ENCODE data around the gene TEC.

The TEC gene

GRCh38 chr4:48149827-48150370 is 119.7 kb downstream of the TEC start:
- Histone ChIP-seq H3K4me1 (ENCODE audit: insufficient read depth, low read length) (peaks cover 5% of the 10 kb centered on the region), H3K9ac (ENCODE audit: low read depth, low read length) (no peak overlapping the region), H3K4me3 (ENCODE audit: low read length) (no peak overlapping the region), H3K27ac (ENCODE audit: low read length) (no peak overlapping the region), H3K27me3 (ENCODE audit: insufficient read depth, low read length) (no peaks in the 10 kb centered on the region), H3K9me3 (ENCODE audit: insufficient read depth, low read depth, low read length) (peaks cover 12% of the 10 kb centered on the region; the same call in 1 of the 2 replicates), H3K36me3 (ENCODE audit: insufficient read depth, low read depth, low read length) (0 out of 2 replicates have a peak, but pooled peaks cover 2% of the 10 kb centered on the region)

GRCh38 chr4:48147621-48148020 is 122.0 kb downstream of the TEC start:
- no peak overlapping the region for H3K4me3 ChIP-seq (ENCODE audit: low read length)
- no peaks in the 10 kb centered on the region for H3K36me3 ChIP-seq (ENCODE audit: insufficient read depth, low read depth, low read length)
- H3K27ac ChIP-seq (ENCODE audit: low read length): no peak overlapping the region
- no peak overlapping the region for H3K9ac ChIP-seq (ENCODE audit: low read depth, low read length)
- H3K4me1 ChIP-seq (ENCODE audit: insufficient read depth, low read length): peaks cover 5% of the 10 kb centered on the region
- no peaks in the 10 kb centered on the region for H3K9me3 ChIP-seq (ENCODE audit: insufficient read depth, low read depth, low read length)
- H3K27me3 ChIP-seq (ENCODE audit: insufficient read depth, low read length): no peaks in the 10 kb centered on the region

GRCh38 chr4:48141048-48141447 is 128.6 kb downstream of the TEC start:
- Histone ChIP-seq H3K36me3 (ENCODE audit: insufficient read depth, low read depth, low read length) (no peaks in the 10 kb centered on the region), H3K4me1 (ENCODE audit: insufficient read depth, low read length) (no peaks in the 10 kb centered on the region), H3K27ac (ENCODE audit: low read length) (no peak overlapping the region), H3K9me3 (ENCODE audit: insufficient read depth, low read depth, low read length) (no peaks in the 10 kb centered on the region), H3K9ac (ENCODE audit: low read depth, low read length) (no peak overlapping the region), H3K4me3 (ENCODE audit: low read length) (no peak overlapping the region), H3K27me3 (ENCODE audit: insufficient read depth, low read length) (no peaks in the 10 kb centered on the region)

- Histone ChIP-seq H3K27ac (ENCODE audit: low read length) (no peak overlapping the region), H3K4me3 (ENCODE audit: low read length) (no peak overlapping the region), H3K9ac (ENCODE audit: low read depth, low read length) (no peak overlapping the region), H3K4me1 (ENCODE audit: insufficient read depth, low read length) (no peaks in the 10 kb centered on the region), H3K27me3 (ENCODE audit: insufficient read depth, low read length) (no peaks in the 10 kb centered on the region), H3K36me3 (ENCODE audit: insufficient read depth, low read depth, low read length) (no peaks in the 10 kb centered on the region), H3K9me3 (ENCODE audit: insufficient read depth, low read depth, low read length) (no peaks in the 10 kb centered on the region)
Observed at GRCh38 chr4:48139691-48140090, 129.9 kb downstream of the TEC start.

GRCh38 chr4:48138936-48139335 is 130.7 kb downstream of the TEC start:
- no peaks in the 10 kb centered on the region for H3K4me1 ChIP-seq (ENCODE audit: insufficient read depth, low read length)
- no peak overlapping the region for H3K27ac ChIP-seq (ENCODE audit: low read length)
- H3K9ac ChIP-seq (ENCODE audit: low read depth, low read length): no peak overlapping the region
- no peak overlapping the region for H3K4me3 ChIP-seq (ENCODE audit: low read length)
- no peaks in the 10 kb centered on the region for H3K9me3 ChIP-seq (ENCODE audit: insufficient read depth, low read depth, low read length)
- no peaks in the 10 kb centered on the region for H3K36me3 ChIP-seq (ENCODE audit: insufficient read depth, low read depth, low read length)
- no peaks in the 10 kb centered on the region for H3K27me3 ChIP-seq (ENCODE audit: insufficient read depth, low read length)

GRCh38 chr4:48138511-48138910 is 131.1 kb downstream of the TEC start:
- Histone ChIP-seq H3K27me3 (ENCODE audit: insufficient read depth, low read length) (no peaks in the 10 kb centered on the region), H3K27ac (ENCODE audit: low read length) (no peak overlapping the region), H3K4me1 (ENCODE audit: insufficient read depth, low read length) (no peaks in the 10 kb centered on the region), H3K36me3 (ENCODE audit: insufficient read depth, low read depth, low read length) (no peaks in the 10 kb centered on the region), H3K9me3 (ENCODE audit: insufficient read depth, low read depth, low read length) (no peaks in the 10 kb centered on the region), H3K9ac (ENCODE audit: low read depth, low read length) (no peak overlapping the region), H3K4me3 (ENCODE audit: low read length) (no peak overlapping the region)

GRCh38 chr4:48137846-48138245 is 131.8 kb downstream of the TEC start:
- Histone ChIP-seq H3K4me3 (ENCODE audit: low read length) (no peak overlapping the region), H3K4me1 (ENCODE audit: insufficient read depth, low read length) (no peaks in the 10 kb centered on the region), H3K36me3 (ENCODE audit: insufficient read depth, low read depth, low read length) (no peaks in the 10 kb centered on the region), H3K27me3 (ENCODE audit: insufficient read depth, low read length) (no peaks in the 10 kb centered on the region), H3K9me3 (ENCODE audit: insufficient read depth, low read depth, low read length) (no peaks in the 10 kb centered on the region), H3K27ac (ENCODE audit: low read length) (no peak overlapping the region), H3K9ac (ENCODE audit: low read depth, low read length) (no peak overlapping the region)

- Histone ChIP-seq H3K4me1 (ENCODE audit: insufficient read depth, low read length) (no peaks in the 10 kb centered on the region; the same call in 1 of the 2 replicates), H3K4me3 (ENCODE audit: low read length) (no peak within 1 kb of the TSS), H3K36me3 (ENCODE audit: insufficient read depth, low read depth, low read length) (no peaks in the 10 kb centered on the region), H3K9ac (ENCODE audit: low read depth, low read length) (no peak within 1 kb of the TSS), H3K9me3 (ENCODE audit: insufficient read depth, low read depth, low read length) (no peaks in the 10 kb centered on the region), H3K27ac (ENCODE audit: low read length) (no peak within 1 kb of the TSS), H3K27me3 (ENCODE audit: insufficient read depth, low read length) (no peaks in the 10 kb centered on the region)
Observed at GRCh38 chr4:48134081-48134480, 135.6 kb downstream of the TEC start, which contains the start of gene TXK. Gene TXK (minus strand): TSS chr4:48134250. CDS start chr4:48134170, 80 bp downstream.

GRCh38 chr4:48133669-48134068 is 136.0 kb downstream of the TEC start:
- Histone ChIP-seq H3K36me3 (ENCODE audit: insufficient read depth, low read depth, low read length) (no peaks in the 10 kb centered on the region), H3K9me3 (ENCODE audit: insufficient read depth, low read depth, low read length) (no peaks in the 10 kb centered on the region), H3K27me3 (ENCODE audit: insufficient read depth, low read length) (no peaks in the 10 kb centered on the region), H3K9ac (ENCODE audit: low read depth, low read length) (no peak overlapping the region), H3K27ac (ENCODE audit: low read length) (no peak overlapping the region), H3K4me1 (ENCODE audit: insufficient read depth, low read length) (no peaks in the 10 kb centered on the region; the same call in 1 of the 2 replicates), H3K4me3 (ENCODE audit: low read length) (no peak overlapping the region)

- Histone ChIP-seq H3K27me3 (ENCODE audit: insufficient read depth, low read length) (no peaks in the 10 kb centered on the region), H3K9ac (ENCODE audit: low read depth, low read length) (no peak overlapping the region), H3K9me3 (ENCODE audit: insufficient read depth, low read depth, low read length) (no peaks in the 10 kb centered on the region), H3K27ac (ENCODE audit: low read length) (no peak overlapping the region), H3K4me3 (ENCODE audit: low read length) (no peak overlapping the region), H3K36me3 (ENCODE audit: insufficient read depth, low read depth, low read length) (no peaks in the 10 kb centered on the region), H3K4me1 (ENCODE audit: insufficient read depth, low read length) (peaks cover 9% of the 10 kb centered on the region; the same call in 1 of the 2 replicates)
Observed at GRCh38 chr4:48131736-48132135, 137.9 kb downstream of the TEC start.

- H3K4me1 ChIP-seq (ENCODE audit: insufficient read depth, low read length): peaks cover 12% of the 10 kb centered on the region; the same call in 1 of the 2 replicates
- H3K27me3 ChIP-seq (ENCODE audit: insufficient read depth, low read length): no peaks in the 10 kb centered on the region
- H3K4me3 ChIP-seq (ENCODE audit: low read length): no peak overlapping the region
- H3K36me3 ChIP-seq (ENCODE audit: insufficient read depth, low read depth, low read length): no peaks in the 10 kb centered on the region
- no peaks in the 10 kb centered on the region for H3K9me3 ChIP-seq (ENCODE audit: insufficient read depth, low read depth, low read length)
- no peak overlapping the region for H3K27ac ChIP-seq (ENCODE audit: low read length)
- H3K9ac ChIP-seq (ENCODE audit: low read depth, low read length): no peak overlapping the region
Observed at GRCh38 chr4:48130100-48130499, 139.5 kb downstream of the TEC start.

GRCh38 chr4:48129307-48130014 is 140.2 kb downstream of the TEC start:
- H3K9me3 ChIP-seq (ENCODE audit: insufficient read depth, low read depth, low read length): no peaks in the 10 kb centered on the region
- no peak overlapping the region for H3K27ac ChIP-seq (ENCODE audit: low read length)
- H3K27me3 ChIP-seq (ENCODE audit: insufficient read depth, low read length): no peaks in the 10 kb centered on the region
- H3K4me3 ChIP-seq (ENCODE audit: low read length): no peak overlapping the region
- H3K36me3 ChIP-seq (ENCODE audit: insufficient read depth, low read depth, low read length): no peaks in the 10 kb centered on the region
- H3K4me1 ChIP-seq (ENCODE audit: insufficient read depth, low read length): peaks cover 15% of the 10 kb centered on the region; the same call in 1 of the 2 replicates
- H3K9ac ChIP-seq (ENCODE audit: low read depth, low read length): no peak overlapping the region
